Measurements from ENCODE around the gene TAF1L.

The TAF1L gene

DNA sequence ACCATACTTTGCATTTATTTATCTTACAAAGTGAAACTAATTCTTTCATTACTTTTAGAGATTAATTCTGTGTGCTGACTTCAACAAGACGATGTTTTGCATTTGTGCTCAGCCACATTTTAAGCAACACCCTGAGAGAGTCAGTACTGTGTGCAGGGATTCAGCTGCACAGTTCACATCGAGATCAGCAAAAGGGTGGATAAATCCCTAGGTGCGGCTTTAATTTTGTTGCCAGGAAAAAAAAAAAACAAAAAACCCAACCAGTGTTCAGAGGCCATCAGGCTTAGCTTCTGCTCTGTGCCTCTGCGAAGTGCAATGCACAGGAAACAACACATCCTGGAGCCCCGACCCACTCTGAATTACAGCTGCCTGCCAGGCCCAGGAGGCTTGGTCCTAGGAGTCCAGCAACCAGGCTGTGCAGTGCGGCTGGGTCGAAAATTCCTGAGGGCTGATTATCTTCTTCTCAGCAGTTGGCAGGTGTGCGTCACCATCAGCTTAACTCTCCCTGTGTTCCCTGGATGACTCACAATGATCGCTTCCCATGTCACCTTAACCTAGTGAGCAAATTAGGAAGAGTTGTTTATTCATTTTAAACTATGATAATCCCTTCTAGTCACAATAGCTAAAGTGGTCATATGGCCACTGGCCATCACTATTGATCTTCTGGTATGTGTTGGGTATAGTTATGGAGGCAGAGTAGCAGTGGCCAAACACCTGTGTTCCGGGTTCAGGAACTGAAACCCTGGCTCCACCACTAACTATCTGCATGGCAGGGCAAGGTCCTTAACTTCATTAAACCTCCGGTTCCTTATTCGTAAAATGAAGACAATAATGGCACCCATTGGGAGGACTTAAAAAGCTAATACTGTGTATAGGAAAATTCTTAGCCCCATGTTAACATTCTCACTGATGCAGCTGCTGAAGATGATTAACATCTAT lies 31.3 kb downstream of the TAF1L start:
- TF ChIP-seq CTCF (IDR thresholded peaks at IDR 0.05) = no peak

- TF ChIP-seq CTCF (IDR thresholded peaks at IDR 0.05) = no peak
These were observed 38.5 kb downstream of the TAF1L start for GRCh38 chr9:32596936-32597335.

GRCh38 chr9:32596096-32596865 lies 39.2 kb downstream of the TAF1L start:
- TF ChIP-seq CTCF (IDR thresholded peaks at IDR 0.05) = no peak

DNA sequence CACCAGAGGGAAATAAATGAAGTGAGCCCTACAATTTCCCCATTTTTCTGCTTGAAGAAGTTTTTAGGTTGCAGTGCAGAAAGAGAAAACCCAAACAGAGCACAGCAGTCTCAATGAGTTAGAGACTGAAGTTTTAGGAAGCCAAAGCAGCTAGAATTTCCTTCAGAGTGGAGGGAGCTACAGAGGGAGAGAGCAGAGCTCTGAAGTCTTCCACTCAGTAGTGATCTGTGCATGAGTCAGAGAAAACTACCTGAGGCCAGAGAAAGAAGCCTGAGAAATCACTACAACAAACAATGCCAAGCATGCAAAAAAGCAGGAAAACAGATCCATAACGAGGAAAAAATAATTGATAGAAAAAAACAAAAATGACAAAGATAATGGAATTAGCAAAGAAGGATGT lies 44.6 kb downstream of the TAF1L start:
- no peak for TF ChIP-seq CTCF (IDR thresholded peaks at IDR 0.05)

- TF ChIP-seq CTCF (IDR thresholded peaks at IDR 0.05) = no peak
These were observed 45.0 kb downstream of the TAF1L start for GRCh38 chr9:32590476-32590875.

DNA sequence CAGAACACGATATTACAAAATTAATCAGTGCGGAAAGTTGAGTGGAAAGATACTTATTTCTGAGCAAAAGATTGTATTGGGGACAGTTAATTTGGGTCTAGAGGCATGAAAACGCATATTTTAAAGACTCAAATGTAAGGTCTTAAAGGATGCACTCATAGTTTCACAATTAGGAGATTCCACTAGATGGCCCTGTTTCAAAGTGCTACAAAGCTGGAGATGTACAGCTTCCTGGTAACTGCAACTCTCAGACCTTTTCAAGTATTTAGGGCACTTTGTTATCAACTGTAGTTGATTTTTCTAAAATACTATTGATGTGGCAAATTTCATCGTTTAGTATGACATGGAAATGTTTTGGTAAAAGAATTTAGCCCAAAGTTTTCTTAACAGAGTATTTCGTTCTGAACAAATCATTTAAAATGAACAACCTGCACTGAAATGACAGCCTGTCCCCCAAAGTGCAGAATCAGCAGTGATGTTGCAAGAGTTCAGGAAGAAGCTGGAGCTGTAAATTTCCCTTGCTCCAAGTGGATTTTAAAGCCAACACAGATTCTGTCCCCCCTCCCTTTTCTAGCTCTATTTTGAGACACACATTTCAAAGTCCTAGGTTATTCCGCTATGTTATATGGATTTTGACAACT lies 46.3 kb downstream of the TAF1L start:
- TF ChIP-seq CTCF (IDR thresholded peaks at IDR 0.05) = peak; percentile 59

DNA sequence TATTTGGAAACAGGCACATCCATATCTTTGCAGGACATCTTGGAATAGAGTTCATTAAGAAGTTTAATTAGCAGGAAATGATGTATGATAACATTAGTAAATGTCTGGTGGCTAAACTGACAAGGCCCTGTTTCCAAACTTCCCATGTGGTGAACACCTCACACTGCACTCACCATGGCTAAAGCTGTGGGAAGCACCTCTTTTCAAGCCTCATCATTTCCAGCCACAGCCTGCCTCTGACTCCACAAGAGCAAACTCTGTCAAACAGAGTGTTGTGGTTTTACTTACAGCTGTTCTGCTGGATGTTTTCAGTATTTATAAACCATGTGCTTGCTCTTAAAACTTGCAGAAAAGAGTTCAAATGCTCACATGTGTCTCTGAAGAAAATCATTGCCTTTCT lies 47.6 kb downstream of the TAF1L start:
- no peak for TF ChIP-seq CTCF (IDR thresholded peaks at IDR 0.05)

Measured in LNCAP (cell line).